ENCODE measurements around the gene ADRA2C.

Gene ADRA2C

DNA sequence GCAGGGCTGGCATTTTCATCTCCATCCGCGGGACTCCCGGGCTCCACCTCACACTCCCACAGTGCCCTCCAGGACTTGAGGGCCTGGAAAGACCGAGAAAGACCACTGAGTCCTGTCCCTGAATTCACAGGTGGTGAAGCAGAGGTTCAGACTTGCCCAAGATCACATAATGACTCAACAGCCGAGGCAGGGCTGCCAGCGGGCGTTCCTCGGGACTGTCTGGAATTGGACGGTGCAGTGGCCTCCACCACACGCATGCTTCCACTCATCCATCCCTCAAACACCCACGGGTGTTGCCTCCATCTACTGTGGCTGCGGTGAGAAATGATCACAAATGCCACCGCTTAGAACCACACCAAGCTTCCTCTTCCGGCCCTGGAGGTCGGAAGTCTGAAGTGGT lies 6.9 kb upstream of the ADRA2C start:
- TF ChIP-seq CREB1 (IDR thresholded peaks at IDR 0.05; ENCODE audit: low read depth) (no peak), NFIC (IDR thresholded peaks at IDR 0.05) (no peak), CEBPB (IDR thresholded peaks at IDR 0.05) (no peak), FOXM1 (IDR thresholded peaks at IDR 0.05; ENCODE audit: borderline replicate concordance, low read depth) (no peak), RAD21 (IDR thresholded peaks at IDR 0.05; ENCODE audit: low read depth) (no peak), TEAD4 (IDR thresholded peaks at IDR 0.05) (no peak), TCF12 (IDR thresholded peaks at IDR 0.05; ENCODE audit: low read depth) (no peak), EP300 (IDR thresholded peaks at IDR 0.05; ENCODE audit: borderline replicate concordance) (no peak), ZBTB7A (IDR thresholded peaks at IDR 0.05; ENCODE audit: low read depth) (no peak), TAF1 (IDR thresholded peaks at IDR 0.05; ENCODE audit: low read depth) (no peak), YY1 (IDR thresholded peaks at IDR 0.05; ENCODE audit: low read depth) (no peak), EGR1 (IDR thresholded peaks at IDR 0.05) (no peak)
- TF ChIP-seq, protein P1, sequence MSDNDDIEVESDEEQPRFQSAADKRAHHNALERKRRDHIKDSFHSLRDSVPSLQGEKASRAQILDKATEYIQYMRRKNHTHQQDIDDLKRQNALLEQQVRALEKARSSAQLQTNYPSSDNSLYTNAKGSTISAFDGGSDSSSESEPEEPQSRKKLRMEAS (IDR thresholded peaks at IDR 0.05), result no peak
- TF ChIP-seq, protein P2, sequence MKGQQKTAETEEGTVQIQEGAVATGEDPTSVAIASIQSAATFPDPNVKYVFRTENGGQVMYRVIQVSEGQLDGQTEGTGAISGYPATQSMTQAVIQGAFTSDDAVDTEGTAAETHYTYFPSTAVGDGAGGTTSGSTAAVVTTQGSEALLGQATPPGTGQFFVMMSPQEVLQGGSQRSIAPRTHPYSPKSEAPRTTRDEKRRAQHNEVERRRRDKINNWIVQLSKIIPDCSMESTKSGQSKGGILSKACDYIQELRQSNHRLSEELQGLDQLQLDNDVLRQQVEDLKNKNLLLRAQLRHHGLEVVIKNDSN (IDR thresholded peaks at IDR 0.05), result no peak
- TF ChIP-seq, protein P3, sequence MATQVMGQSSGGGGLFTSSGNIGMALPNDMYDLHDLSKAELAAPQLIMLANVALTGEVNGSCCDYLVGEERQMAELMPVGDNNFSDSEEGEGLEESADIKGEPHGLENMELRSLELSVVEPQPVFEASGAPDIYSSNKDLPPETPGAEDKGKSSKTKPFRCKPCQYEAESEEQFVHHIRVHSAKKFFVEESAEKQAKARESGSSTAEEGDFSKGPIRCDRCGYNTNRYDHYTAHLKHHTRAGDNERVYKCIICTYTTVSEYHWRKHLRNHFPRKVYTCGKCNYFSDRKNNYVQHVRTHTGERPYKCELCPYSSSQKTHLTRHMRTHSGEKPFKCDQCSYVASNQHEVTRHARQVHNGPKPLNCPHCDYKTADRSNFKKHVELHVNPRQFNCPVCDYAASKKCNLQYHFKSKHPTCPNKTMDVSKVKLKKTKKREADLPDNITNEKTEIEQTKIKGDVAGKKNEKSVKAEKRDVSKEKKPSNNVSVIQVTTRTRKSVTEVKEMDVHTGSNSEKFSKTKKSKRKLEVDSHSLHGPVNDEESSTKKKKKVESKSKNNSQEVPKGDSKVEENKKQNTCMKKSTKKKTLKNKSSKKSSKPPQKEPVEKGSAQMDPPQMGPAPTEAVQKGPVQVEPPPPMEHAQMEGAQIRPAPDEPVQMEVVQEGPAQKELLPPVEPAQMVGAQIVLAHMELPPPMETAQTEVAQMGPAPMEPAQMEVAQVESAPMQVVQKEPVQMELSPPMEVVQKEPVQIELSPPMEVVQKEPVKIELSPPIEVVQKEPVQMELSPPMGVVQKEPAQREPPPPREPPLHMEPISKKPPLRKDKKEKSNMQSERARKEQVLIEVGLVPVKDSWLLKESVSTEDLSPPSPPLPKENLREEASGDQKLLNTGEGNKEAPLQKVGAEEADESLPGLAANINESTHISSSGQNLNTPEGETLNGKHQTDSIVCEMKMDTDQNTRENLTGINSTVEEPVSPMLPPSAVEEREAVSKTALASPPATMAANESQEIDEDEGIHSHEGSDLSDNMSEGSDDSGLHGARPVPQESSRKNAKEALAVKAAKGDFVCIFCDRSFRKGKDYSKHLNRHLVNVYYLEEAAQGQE (IDR thresholded peaks at IDR 0.05; ENCODE audit: low read depth), result no peak

DNA sequence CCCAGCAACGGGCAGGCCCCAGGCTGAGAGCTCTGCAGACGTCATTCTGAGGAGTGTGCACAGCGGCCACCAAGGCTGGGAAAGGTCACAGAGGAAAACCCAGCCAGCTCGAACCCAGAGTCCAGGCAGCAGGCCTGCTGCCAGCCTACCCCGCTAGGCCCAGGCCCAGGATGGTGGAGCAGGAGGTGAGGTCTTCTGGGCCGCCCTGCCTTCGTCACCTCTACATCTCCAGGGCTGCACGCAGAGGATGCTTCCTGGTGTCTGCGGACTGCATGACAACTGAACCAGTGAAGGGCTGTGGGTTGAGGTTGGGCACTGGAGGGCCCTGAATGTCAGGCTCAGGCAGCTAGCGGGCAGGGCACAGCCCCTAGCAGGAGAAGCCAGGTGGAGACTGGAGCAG lies 5.8 kb upstream of the ADRA2C start:
- TF ChIP-seq, protein P3 (IDR thresholded peaks at IDR 0.05; ENCODE audit: low read depth), result no peak
- TF ChIP-seq TCF12 (IDR thresholded peaks at IDR 0.05; ENCODE audit: low read depth) (no peak), ZBTB7A (IDR thresholded peaks at IDR 0.05; ENCODE audit: low read depth) (no peak), FOXM1 (IDR thresholded peaks at IDR 0.05; ENCODE audit: borderline replicate concordance, low read depth) (no peak), RAD21 (IDR thresholded peaks at IDR 0.05; ENCODE audit: low read depth) (no peak), CREB1 (IDR thresholded peaks at IDR 0.05; ENCODE audit: low read depth) (no peak), EP300 (IDR thresholded peaks at IDR 0.05; ENCODE audit: borderline replicate concordance) (no peak), TAF1 (IDR thresholded peaks at IDR 0.05; ENCODE audit: low read depth) (no peak), NFIC (IDR thresholded peaks at IDR 0.05) (no peak), CEBPB (IDR thresholded peaks at IDR 0.05) (no peak), YY1 (IDR thresholded peaks at IDR 0.05; ENCODE audit: low read depth) (no peak), EGR1 (IDR thresholded peaks at IDR 0.05) (no peak), TEAD4 (IDR thresholded peaks at IDR 0.05) (no peak)
- TF ChIP-seq, protein P2 (IDR thresholded peaks at IDR 0.05), result no peak
- TF ChIP-seq, protein P1 (IDR thresholded peaks at IDR 0.05), result no peak

DNA sequence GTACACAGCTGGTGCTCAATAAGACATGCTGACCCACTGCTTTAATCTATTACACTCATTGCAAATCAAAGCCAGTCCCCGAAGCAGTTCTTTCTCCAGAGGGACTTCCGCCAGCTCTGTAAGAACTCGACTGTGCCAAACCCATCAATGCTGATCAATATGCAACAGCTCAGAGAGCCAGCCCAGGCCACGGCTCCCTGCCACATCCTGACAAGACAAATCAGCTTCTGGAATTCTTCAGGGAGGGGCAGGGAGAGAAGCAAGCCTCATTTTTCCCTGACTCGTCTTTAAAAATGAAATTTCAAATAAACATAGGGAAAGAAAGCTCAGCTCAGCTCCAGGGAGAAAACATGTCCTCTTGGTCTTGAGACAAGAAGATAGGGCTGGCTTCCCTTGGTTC lies 5.3 kb upstream of the ADRA2C start:
- TF ChIP-seq RAD21 (IDR thresholded peaks at IDR 0.05; ENCODE audit: low read depth), result no peak
- TF ChIP-seq ZBTB7A (IDR thresholded peaks at IDR 0.05; ENCODE audit: low read depth), result no peak
- TF ChIP-seq CEBPB (IDR thresholded peaks at IDR 0.05), result no peak
- TF ChIP-seq, protein P3 (IDR thresholded peaks at IDR 0.05; ENCODE audit: low read depth), result no peak
- TF ChIP-seq TEAD4 (IDR thresholded peaks at IDR 0.05), result no peak
- no peak for TF ChIP-seq EP300 (IDR thresholded peaks at IDR 0.05; ENCODE audit: borderline replicate concordance)
- no peak for TF ChIP-seq TAF1 (IDR thresholded peaks at IDR 0.05; ENCODE audit: low read depth)
- no peak for TF ChIP-seq TCF12 (IDR thresholded peaks at IDR 0.05; ENCODE audit: low read depth)
- no peak for TF ChIP-seq YY1 (IDR thresholded peaks at IDR 0.05; ENCODE audit: low read depth)
- TF ChIP-seq CREB1 (IDR thresholded peaks at IDR 0.05; ENCODE audit: low read depth), result no peak
- no peak for TF ChIP-seq NFIC (IDR thresholded peaks at IDR 0.05)
- TF ChIP-seq, protein P2 (IDR thresholded peaks at IDR 0.05), result no peak
- no peak for TF ChIP-seq FOXM1 (IDR thresholded peaks at IDR 0.05; ENCODE audit: borderline replicate concordance, low read depth)

DNA sequence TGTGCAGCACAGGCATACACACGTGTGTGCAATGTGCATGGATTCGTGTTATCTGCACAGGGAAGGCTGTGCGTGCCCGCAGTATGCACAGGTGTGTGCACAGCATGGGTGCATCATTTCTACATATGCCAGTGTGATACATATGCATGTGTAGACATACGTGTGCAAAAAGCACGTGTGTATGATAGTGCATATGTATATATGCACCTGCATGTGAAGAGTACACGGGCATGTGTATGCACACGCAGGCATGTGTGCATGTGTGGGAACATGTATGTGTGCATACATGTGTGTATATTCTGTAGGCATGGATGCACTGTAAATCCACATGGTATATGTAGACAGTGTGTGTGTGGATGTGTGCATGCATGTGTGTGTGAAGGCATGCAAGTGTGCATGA lies 3.9 kb upstream of the ADRA2C start:
- TF ChIP-seq EGR1 (IDR thresholded peaks at IDR 0.05) (no peak), TAF1 (IDR thresholded peaks at IDR 0.05; ENCODE audit: low read depth) (no peak), YY1 (IDR thresholded peaks at IDR 0.05; ENCODE audit: low read depth) (no peak), FOXM1 (IDR thresholded peaks at IDR 0.05; ENCODE audit: borderline replicate concordance, low read depth) (no peak), NFIC (IDR thresholded peaks at IDR 0.05) (no peak), RAD21 (IDR thresholded peaks at IDR 0.05; ENCODE audit: low read depth) (no peak), TEAD4 (IDR thresholded peaks at IDR 0.05) (no peak)
- TF ChIP-seq, protein P3 (IDR thresholded peaks at IDR 0.05; ENCODE audit: low read depth), result no peak
- TF ChIP-seq, protein P1 (IDR thresholded peaks at IDR 0.05), result no peak
- TF ChIP-seq, protein P2 (IDR thresholded peaks at IDR 0.05), result no peak
